ENCODE measurements around the gene RSPRY1.

GRCh38 chr16:57273826-57274225, 87.7 kb downstream of the RSPRY1 start:
- no peak for TF ChIP-seq CTCF (IDR thresholded peaks at IDR 0.05; ENCODE audit: low read depth, low read length, poor library complexity, severe bottlenecking)
- no peak for TF ChIP-seq EZH2phosphoT487 (IDR thresholded peaks at IDR 0.05; ENCODE audit: borderline replicate concordance, low read length)

All from DOHH2 (cell line).